ENCODE data around the gene PRSS3.
"Not testable (repeated sequence)": the region's sequence is repeated elsewhere in the genome, so short reads cannot be mapped to it uniquely, and the experiment has no call there.

GRCh38 chr9:33836261-33836660 is 40.9 kb downstream of the PRSS3 start:
- not testable (repeated sequence) for TF ChIP-seq CTCF (IDR thresholded peaks at IDR 0.05); AFF4 (CRISPR knock-in tag; IDR thresholded peaks at IDR 0.05; ENCODE audit: borderline replicate concordance)

All from WTC11 (cell line).